HG02943 (cell line): ENCODE measurements around the gene TYRO3.
"Not testable (repeated sequence)": the region's sequence is repeated elsewhere in the genome, so short reads cannot be mapped to it uniquely, and the experiment has no call there.

Experiments used
- ATAC-seq: cut with Tn5 transposase; IDR thresholded peaks from one replicate; pipeline ENCODE4 v1.9.1; 2021; ENCODE audit warnings: mild to moderate bottlenecking, low read depth, moderate library complexity; ENCODE audit not compliant: unreplicated experiment

TYRO3 gene

GRCh38 chr15:41553731-41554130 lies 5.3 kb upstream of the TYRO3 start:
- ATAC-seq: no peak

GRCh38 chr15:41554343-41554742 lies 4.7 kb upstream of the TYRO3 start:
- no peak for ATAC-seq

- no peak for ATAC-seq
Measured at GRCh38 chr15:41554915-41555314, 4.1 kb upstream of the TYRO3 start.

- ATAC-seq: no peak
Measured at GRCh38 chr15:41556677-41557076, 2.3 kb upstream of the TYRO3 start.

GRCh38 chr15:41557673-41558399 lies 1.2 kb upstream of the TYRO3 start:
- no peak for ATAC-seq

GRCh38 chr15:41559239-41559782 lies 299 bp downstream of the TYRO3 start:
- no peak for ATAC-seq

GRCh38 chr15:41560572-41560874 lies 1.5 kb downstream of the TYRO3 start:
- ATAC-seq: no peak

GRCh38 chr15:41561104-41561776 lies 2.2 kb downstream of the TYRO3 start:
- no peak for ATAC-seq

- no peak for ATAC-seq
Measured at GRCh38 chr15:41561777-41562145, 2.7 kb downstream of the TYRO3 start.

- ATAC-seq: no peak
Measured at GRCh38 chr15:41562244-41562643, 3.2 kb downstream of the TYRO3 start.

GRCh38 chr15:41562784-41563198 lies 3.8 kb downstream of the TYRO3 start:
- no peak for ATAC-seq

GRCh38 chr15:41564286-41564959 lies 5.4 kb downstream of the TYRO3 start:
- ATAC-seq: no peak

GRCh38 chr15:41564960-41565502 lies 6.0 kb downstream of the TYRO3 start:
- no peak for ATAC-seq

GRCh38 chr15:41565702-41566101 lies 6.7 kb downstream of the TYRO3 start:
- ATAC-seq: no peak

GRCh38 chr15:41566121-41566885 lies 7.3 kb downstream of the TYRO3 start:
- ATAC-seq: no peak

GRCh38 chr15:41567261-41567660 lies 8.2 kb downstream of the TYRO3 start:
- ATAC-seq: no peak

- ATAC-seq: no peak
Measured at GRCh38 chr15:41567862-41568261, 8.8 kb downstream of the TYRO3 start.

- no peak for ATAC-seq
Measured at GRCh38 chr15:41568350-41569017, 9.5 kb downstream of the TYRO3 start.

- ATAC-seq: not testable (repeated sequence)
Measured at GRCh38 chr15:41569232-41569631, 10.2 kb downstream of the TYRO3 start.

GRCh38 chr15:41570764-41571163 lies 11.8 kb downstream of the TYRO3 start:
- ATAC-seq: no peak
